WTC11 (cell line): ENCODE data around the gene SH3GLB2. TPM values are rescaled to one million over a fixed set of nuclear protein-coding genes. Genes with fewer than 3 reads are reported as not detected.

ENCODE experiments used
- ATAC-seq: fragments of 200-7000 bp; cut with Tn5 transposase; 2 replicates; pipeline ENCODE4 v1.10.0; 2021; ENCODE audit warnings: mild to moderate bottlenecking, moderate library complexity
- CTCF ChIA-PET: fragments of 300-600 bp; sonication (Branson Sonifier 250); formaldehyde crosslinking; loops from one replicate; lab custom pipeline; 2021; ENCODE audit warnings: antibody characterized with exemption; lab: Charles Lee
- POLR2A ChIA-PET: fragments of 350-600 bp; sonication (Branson Sonifier 250); formaldehyde crosslinking; loops from one replicate; lab custom pipeline; 2021; ENCODE audit warnings: antibody characterized with exemption; lab: Charles Lee
- DNase-seq: peaks from one replicate; pipeline ENCODE4 v3.0.0; 2021; ENCODE audit warnings: low spot score
- H3K27ac Mint-ChIP-seq: 2 replicates; pipeline ENCODE4 v1.8.0; 2021; ENCODE audit warnings: mixed read lengths
- H3K27me3 Mint-ChIP-seq: 2 replicates; pipeline ENCODE4 v1.8.0; 2021; ENCODE audit warnings: low read depth, mild to moderate bottlenecking, moderate library complexity, mixed read lengths
- H3K36me3 Mint-ChIP-seq: 2 replicates; pipeline ENCODE4 v1.8.0; 2021; ENCODE audit warnings: mixed read lengths
- H3K4me1 Mint-ChIP-seq: 2 replicates; pipeline ENCODE4 v1.8.0; 2022; ENCODE audit warnings: mixed read lengths
- H3K4me3 Mint-ChIP-seq: 2 replicates; pipeline ENCODE4 v1.8.0; 2021; ENCODE audit warnings: mild to moderate bottlenecking, moderate library complexity, mixed read lengths
- H3K9me3 Mint-ChIP-seq: 2 replicates; pipeline ENCODE4 v1.8.0; 2021; ENCODE audit warnings: mixed read lengths
- AFF4 ChIP-seq: sonication (generic); formaldehyde crosslinking; IDR thresholded peaks from 2 replicates; pipeline ENCODE4 v1.8.1; 2023; ENCODE audit warnings: mild to moderate bottlenecking, missing genetic modification reagents, borderline replicate concordance
- ATF3 ChIP-seq: sonication (generic); formaldehyde crosslinking; conservative IDR thresholded peaks from 2 replicates; pipeline ENCODE4 v1.8.1; 2022; ENCODE audit warnings: mild to moderate bottlenecking, missing genetic modification reagents
- FOXJ3 ChIP-seq: sonication (generic); formaldehyde crosslinking; IDR thresholded peaks from 2 replicates; pipeline ENCODE4 v1.9.0; 2021; ENCODE audit warnings: missing genetic modification reagents, mild to moderate bottlenecking, borderline replicate concordance
- FOXP4 ChIP-seq: sonication (generic); formaldehyde crosslinking; IDR thresholded peaks from 2 replicates; pipeline ENCODE4 v1.8.0; 2022; ENCODE audit warnings: mild to moderate bottlenecking, missing genetic modification reagents
- JAZF1 ChIP-seq: fragments of 250-450 bp; sonication (Bioruptor Pico); IDR thresholded peaks from 2 replicates; pipeline ENCODE4 v1.9.0; 2021; ENCODE audit warnings: moderate library complexity, mild to moderate bottlenecking, inconsistent platforms
- PRDM15 ChIP-seq: sonication (generic); formaldehyde crosslinking; IDR thresholded peaks from 2 replicates; pipeline ENCODE4 v1.8.0; 2022; ENCODE audit warnings: missing genetic modification reagents
- TEAD4 ChIP-seq: sonication (generic); formaldehyde crosslinking; IDR thresholded peaks from 2 replicates; pipeline ENCODE4 v1.8.0; 2022; ENCODE audit warnings: mild to moderate bottlenecking, missing genetic modification reagents
- USF1 ChIP-seq: sonication (generic); formaldehyde crosslinking; IDR thresholded peaks from 2 replicates; pipeline ENCODE4 v1.8.0; 2022; ENCODE audit warnings: mild to moderate bottlenecking, missing genetic modification reagents
- USF2 ChIP-seq: sonication (generic); formaldehyde crosslinking; IDR thresholded peaks from 2 replicates; pipeline ENCODE4 v1.8.1; 2023; ENCODE audit warnings: mild to moderate bottlenecking, missing genetic modification reagents, moderate library complexity
- ZBTB43 ChIP-seq: sonication (generic); formaldehyde crosslinking; IDR thresholded peaks from 2 replicates; pipeline ENCODE4 v1.8.1; 2023; ENCODE audit warnings: mild to moderate bottlenecking, missing genetic modification reagents
- total RNA-seq: library from RNA; stranded (reverse); gene quantifications from 3 replicates; pipeline ENCODE4 v1.2.3, GENCODE V29; 2021

SH3GLB2 gene
- total RNA-seq, 1 experiment from 2014 or later, result 59.7 TPM

GRCh38 chr9:129010267-129010975, 17.7 kb downstream of the SH3GLB2 start (continued):
- TF ChIP-seq FOXP4 (CRISPR knock-in tag), result no peak
- no peak for TF ChIP-seq ZBTB43 (CRISPR knock-in tag)
- no peak for TF ChIP-seq TEAD4 (CRISPR knock-in tag)
- TF ChIP-seq FOXJ3 (CRISPR knock-in tag), result no peak

- no peak for DNase-seq
- Mint-ChIP-seq H3K36me3 (peaks cover 23% of the 10 kb centered on the region), H3K27me3 (no peaks in the 10 kb centered on the region), H3K27ac (no peak overlapping the region), H3K4me3 (no peak overlapping the region), H3K9me3 (no peaks in the 10 kb centered on the region), H3K4me1 (0 out of 2 replicates have a peak, but pooled peaks cover 2% of the 10 kb centered on the region)
- no peak for TF ChIP-seq USF2
- no peak for TF ChIP-seq JAZF1 (CRISPR knock-in tag)
- no peak for TF ChIP-seq ATF3 (CRISPR knock-in tag)
- TF ChIP-seq AFF4 (CRISPR knock-in tag), result no peak
- no peak for TF ChIP-seq PRDM15 (CRISPR knock-in tag)
- TF ChIP-seq USF1 (CRISPR knock-in tag), result no peak
- POLR2A ChIA-PET, result interaction anchor here (0.6 kb wide), 1 partner anchor 20 kb away, joined by 5 read pairs; no protein-coding TSS in a partner anchor
- ATAC-seq, result no peak
- CTCF ChIA-PET, result interaction anchor here (0.8 to 2.5 kb wide), 3 partner anchors 14 to 71 kb away, joined by 3 to 11 read pairs (median 4); partner anchors contain the start of genes DOLPP1 and SH3GLB2
Measured at GRCh38 chr9:129009584-129010141, 18.5 kb downstream of the SH3GLB2 start.
